ENCODE measurements around the gene PPM1N.

The PPM1N gene

GRCh38 chr19:45511074-45511473, 12.8 kb downstream of the PPM1N start:
- no peak for TF ChIP-seq CTCF (IDR thresholded peaks at IDR 0.05; ENCODE audit: insufficient read depth, low read length, poor library complexity, severe bottlenecking)
- Histone ChIP-seq H3K27me3 (replicated peaks; ENCODE audit: control insufficient read depth, insufficient read depth, low read length) (no peaks in the 10 kb centered on the region), H3K36me3 (ENCODE audit: control insufficient read depth, insufficient read depth, low read length) (peaks cover 5% of the 10 kb centered on the region), H3K4me3 (replicated peaks; ENCODE audit: low read depth, low read length) (peak overlapping the region; percentile 17; the same call in 1 of the 2 replicates)
- DNase-seq (ENCODE audit: extremely low read depth, insufficient read length) = no peak

DNA sequence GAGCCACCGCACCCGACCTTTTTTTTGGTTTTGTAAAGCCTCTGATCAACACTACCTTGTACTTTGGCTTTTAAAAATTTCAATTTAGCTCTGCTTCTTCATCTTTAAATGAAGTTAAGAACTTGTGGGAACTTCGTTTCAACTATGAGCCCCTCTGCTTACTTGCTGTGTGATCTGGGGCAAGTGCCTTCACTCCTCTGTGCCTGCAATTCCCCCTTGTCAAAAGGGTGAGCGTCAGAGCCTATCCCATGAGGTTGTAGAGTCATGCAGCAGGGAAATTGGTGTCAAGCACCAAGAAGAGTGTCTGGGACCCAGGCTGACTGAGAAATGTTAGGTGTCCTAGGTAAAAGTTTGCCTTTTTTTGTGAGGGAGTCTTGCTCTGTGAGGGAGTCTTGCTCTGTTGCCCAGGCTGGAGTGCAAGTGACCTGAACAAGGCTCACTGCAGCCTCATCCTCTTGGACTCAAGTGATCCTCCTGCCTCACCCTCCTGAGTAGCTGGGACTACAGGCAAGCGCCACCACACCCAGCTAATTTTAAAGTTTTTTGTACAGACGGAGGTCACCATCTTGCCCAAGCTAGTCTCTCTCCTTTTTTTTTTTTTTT, 14.7 kb downstream of the PPM1N start:
- Histone ChIP-seq H3K36me3 (ENCODE audit: control insufficient read depth, insufficient read depth, low read length) (peaks cover 5% of the 10 kb centered on the region), H3K27me3 (replicated peaks; ENCODE audit: control insufficient read depth, insufficient read depth, low read length) (no peaks in the 10 kb centered on the region), H3K4me3 (replicated peaks; ENCODE audit: low read depth, low read length) (no peak overlapping the region)
- TF ChIP-seq CTCF (IDR thresholded peaks at IDR 0.05; ENCODE audit: insufficient read depth, low read length, poor library complexity, severe bottlenecking) = no peak
- no peak for DNase-seq (ENCODE audit: extremely low read depth, insufficient read length)

GRCh38 chr19:45514376-45515051, 16.3 kb downstream of the PPM1N start:
- peak; percentile 42 for DNase-seq (ENCODE audit: extremely low read depth, insufficient read length)
- Histone ChIP-seq H3K4me3 (replicated peaks; ENCODE audit: low read depth, low read length) (no peak overlapping the region), H3K27me3 (replicated peaks; ENCODE audit: control insufficient read depth, insufficient read depth, low read length) (no peaks in the 10 kb centered on the region), H3K36me3 (ENCODE audit: control insufficient read depth, insufficient read depth, low read length) (peaks cover 8% of the 10 kb centered on the region)
- TF ChIP-seq CTCF (IDR thresholded peaks at IDR 0.05; ENCODE audit: insufficient read depth, low read length, poor library complexity, severe bottlenecking) = no peak

- Histone ChIP-seq H3K27me3 (replicated peaks; ENCODE audit: control insufficient read depth, insufficient read depth, low read length) (no peaks in the 10 kb centered on the region), H3K36me3 (ENCODE audit: control insufficient read depth, insufficient read depth, low read length) (peaks cover 10% of the 10 kb centered on the region), H3K4me3 (replicated peaks; ENCODE audit: low read depth, low read length) (no peak overlapping the region)
- TF ChIP-seq CTCF (IDR thresholded peaks at IDR 0.05; ENCODE audit: insufficient read depth, low read length, poor library complexity, severe bottlenecking) = no peak
- peak; percentile 71 for DNase-seq (ENCODE audit: extremely low read depth, insufficient read length)
Measured at GRCh38 chr19:45515081-45515624, 16.9 kb downstream of the PPM1N start.

DNA sequence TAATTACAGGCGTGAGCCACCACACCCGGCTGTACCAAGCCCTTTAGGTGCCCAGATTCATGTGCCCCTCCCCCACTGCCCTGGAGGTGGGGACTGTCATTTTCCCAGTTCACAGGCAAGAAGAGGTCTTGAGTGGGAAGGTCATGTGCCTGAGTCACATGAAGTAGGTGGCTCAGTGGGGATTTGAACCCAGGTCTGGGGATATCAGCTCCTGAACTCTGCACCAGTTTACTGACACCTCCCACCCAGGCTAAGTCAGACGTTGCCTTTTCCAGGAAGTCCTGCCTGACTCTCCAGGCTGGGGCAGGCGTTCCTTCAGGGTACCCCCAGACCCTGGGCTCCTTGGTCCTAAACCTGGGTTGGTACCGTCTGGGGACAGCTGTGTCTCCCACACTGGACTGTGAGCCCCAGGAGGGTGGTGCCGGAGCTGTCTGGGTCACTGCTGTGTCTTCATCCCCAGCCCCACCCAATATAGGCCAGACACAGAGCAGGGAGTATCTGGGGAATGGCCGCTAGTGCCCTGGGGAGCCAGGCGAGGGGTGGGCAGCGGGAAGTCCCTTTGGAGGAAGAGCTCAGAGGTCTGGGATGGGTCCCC, 17.7 kb downstream of the PPM1N start:
- TF ChIP-seq CTCF (IDR thresholded peaks at IDR 0.05; ENCODE audit: insufficient read depth, low read length, poor library complexity, severe bottlenecking) = no peak
- DNase-seq (ENCODE audit: extremely low read depth, insufficient read length) = no peak
- Histone ChIP-seq H3K27me3 (replicated peaks; ENCODE audit: control insufficient read depth, insufficient read depth, low read length) (no peaks in the 10 kb centered on the region), H3K4me3 (replicated peaks; ENCODE audit: low read depth, low read length) (no peak overlapping the region), H3K36me3 (ENCODE audit: control insufficient read depth, insufficient read depth, low read length) (peaks cover 15% of the 10 kb centered on the region)
